HepG2 (cell line): ENCODE data around the gene CD300A. TPM values are rescaled to one million over a fixed set of nuclear protein-coding genes. Genes with fewer than 3 reads are reported as not detected.

ENCODE experiments used
- ADNP ChIP-seq: sonication (generic); formaldehyde crosslinking; IDR thresholded peaks from 2 replicates; pipeline ENCODE4 v1.4.0; 2020; ENCODE audit warnings: missing genetic modification reagents
- CBX1 ChIP-seq: IDR thresholded peaks from one replicate; pipeline ENCODE4 v1.6.1; 2016; ENCODE audit warnings: antibody characterized with exemption, low read depth
- IKZF1 ChIP-seq: fragments of 450-650 bp; IDR thresholded peaks from 2 replicates; pipeline ENCODE4 v1.7.1; 2016
- KDM1A ChIP-seq: IDR thresholded peaks from 2 replicates; pipeline ENCODE4 v1.6.1; 2016; ENCODE audit warnings: missing compliant biosample characterization
- NFKB2 ChIP-seq: sonication (generic); formaldehyde crosslinking; IDR thresholded peaks from 2 replicates; pipeline ENCODE4 v1.4.0; 2020; ENCODE audit warnings: missing genetic modification reagents, borderline replicate concordance
- SETDB1 ChIP-seq: sonication (generic); formaldehyde crosslinking; IDR thresholded peaks from 2 replicates; pipeline ENCODE4 v1.5.1; 2020; ENCODE audit warnings: missing genetic modification reagents, mild to moderate bottlenecking, borderline replicate concordance
- SMARCC2 ChIP-seq: fragments of 450-650 bp; IDR thresholded peaks from 2 replicates; pipeline ENCODE4 v1.6.1; 2017; ENCODE audit warnings: antibody characterized with exemption, mild to moderate bottlenecking
- ZNF143 ChIP-seq: sonication (generic); formaldehyde crosslinking; IDR thresholded peaks from 2 replicates; pipeline ENCODE4 v1.4.0; 2020; ENCODE audit warnings: missing genetic modification reagents
- ZNF317 ChIP-seq: sonication (generic); formaldehyde crosslinking; IDR thresholded peaks from 2 replicates; pipeline ENCODE4 v1.5.0; 2020; ENCODE audit warnings: mild to moderate bottlenecking, missing genetic modification reagents
- ZNF33A ChIP-seq: sonication (generic); formaldehyde crosslinking; IDR thresholded peaks from 2 replicates; pipeline ENCODE4 v1.5.1; 2020; ENCODE audit warnings: missing genetic modification reagents, mild to moderate bottlenecking, moderate library complexity, borderline replicate concordance
- ZNF33B ChIP-seq: sonication (generic); formaldehyde crosslinking; IDR thresholded peaks from 2 replicates; pipeline ENCODE4 v1.5.1; 2020; ENCODE audit warnings: mild to moderate bottlenecking, missing genetic modification reagents
- ZNF713 ChIP-seq: sonication (generic); formaldehyde crosslinking; IDR thresholded peaks from 2 replicates; pipeline ENCODE4 v1.4.0; 2020; ENCODE audit warnings: mild to moderate bottlenecking, missing genetic modification reagents
- ZNF83 ChIP-seq: sonication (generic); formaldehyde crosslinking; IDR thresholded peaks from 2 replicates; pipeline ENCODE4 v1.4.0; 2020; ENCODE audit warnings: missing genetic modification reagents, mild to moderate bottlenecking, borderline replicate concordance
- ZNF879 ChIP-seq: sonication (generic); formaldehyde crosslinking; IDR thresholded peaks from 2 replicates; pipeline ENCODE4 v1.8.1; 2023; ENCODE audit warnings: missing genetic modification reagents
- polyA plus RNA-seq, 8 experiments: library from polyadenylated mRNA; depleted of rRNA in 3 of 8; stranded (reverse) in 7 of 8; unstranded in 1 of 8; fragments of >200 nt; fragmentation: Illumina TruSeq in 4 of 8; extraction: Trizol in 4 of 8; gene quantifications; 2 replicates each; pipeline versions ENCODE4 v1.2.1 to v1.2.3, GENCODE V29; 2011 to 2016; ENCODE audit warnings: low read depth in 4 of 8, missing spikeins in 1 of 8, mixed read lengths in 1 of 8; ENCODE audit not compliant: insufficient read depth in 1 of 8
- total RNA-seq, 5 experiments: library from RNA; depleted of rRNA; stranded (reverse); fragments of >200 nt; fragmentation: Illumina TruSeq; extraction: Trizol; gene quantifications; 2 replicates each; pipeline ENCODE4 v1.2.3, GENCODE V29; 2016; ENCODE audit warnings: low read depth in 1 of 5
- TF ChIP-seq, protein P1 (sequence below): sonication (generic); formaldehyde crosslinking; IDR thresholded peaks from 2 replicates; pipeline ENCODE4 v1.4.0; 2020; ENCODE audit warnings: missing genetic modification reagents, borderline replicate concordance
- TF ChIP-seq, protein P2 (sequence below): sonication (generic); formaldehyde crosslinking; IDR thresholded peaks from 2 replicates; pipeline ENCODE4 v1.5.0; 2020; ENCODE audit warnings: missing genetic modification reagents, mild to moderate bottlenecking, borderline replicate concordance
- TF ChIP-seq, protein P3 (sequence below): sonication (generic); formaldehyde crosslinking; IDR thresholded peaks from 2 replicates; pipeline ENCODE4 v1.5.1; 2020; ENCODE audit warnings: missing genetic modification reagents, mild to moderate bottlenecking, borderline replicate concordance
- TF ChIP-seq, protein P4 (sequence below): sonication (generic); formaldehyde crosslinking; IDR thresholded peaks from 2 replicates; pipeline ENCODE4 v1.4.0; 2020; ENCODE audit warnings: missing genetic modification reagents
- TF ChIP-seq, protein P5 (sequence below): sonication (generic); formaldehyde crosslinking; IDR thresholded peaks from 2 replicates; pipeline ENCODE4 v1.4.0; 2020; ENCODE audit warnings: mild to moderate bottlenecking, missing genetic modification reagents, borderline replicate concordance

Gene CD300A
- total and polyA plus RNA-seq, 2 of the 13 experiments (the other 11 are each of a cell fraction or from before 2014, with no cell fraction given) = not detected

DNA sequence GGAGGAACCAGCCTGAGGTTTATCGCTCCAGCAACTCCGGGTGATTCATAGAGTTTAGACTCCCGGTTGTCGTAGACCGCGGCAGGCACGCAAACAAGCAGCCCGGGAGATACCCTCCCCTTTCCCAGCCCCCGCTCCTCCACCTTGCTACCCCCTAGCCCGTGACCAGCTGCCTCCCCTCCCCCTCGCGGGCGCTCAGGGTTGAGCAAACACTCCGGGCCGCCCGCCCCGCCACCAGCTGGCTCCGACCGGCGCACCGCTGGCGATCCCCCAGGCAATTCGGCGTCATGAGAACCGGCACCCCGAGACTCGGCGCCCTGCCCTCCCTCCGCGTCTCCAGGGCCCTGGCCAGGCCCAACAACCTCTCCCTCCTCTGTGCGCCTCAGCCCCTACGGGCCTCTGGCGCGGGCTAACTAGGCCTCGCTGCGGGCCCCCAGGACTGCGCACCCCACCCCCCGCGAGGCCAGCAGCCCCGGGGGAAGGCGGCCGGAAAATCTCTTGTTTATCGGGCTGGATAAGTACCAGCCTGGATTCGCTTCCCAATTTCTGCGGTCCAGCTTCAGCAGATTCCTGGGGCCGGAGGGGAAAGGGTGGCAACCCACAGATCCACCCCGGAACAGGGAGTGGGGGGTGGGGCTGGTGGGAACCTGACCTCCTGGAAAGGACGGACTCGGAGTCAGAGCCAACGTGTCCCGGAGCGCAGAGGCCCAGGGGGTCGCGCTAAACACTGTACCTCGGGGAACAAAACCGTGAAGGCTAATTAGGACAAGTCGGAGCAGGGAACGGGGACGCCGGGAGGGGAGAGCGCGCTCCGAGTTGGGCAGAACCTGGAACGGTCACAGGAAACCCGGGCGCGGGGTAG, 35.5 kb upstream of the CD300A start (continued):
- TF ChIP-seq NFKB2 (CRISPR knock-in tag) (no peak; the same call in 1 of the 2 replicates), KDM1A (CRISPR knock-in tag) (no peak; the same call in 1 of the 2 replicates), ZNF143 (CRISPR knock-in tag) (no peak; the same call in 1 of the 2 replicates), ZNF33B (CRISPR knock-in tag) (peak; percentile 36), ZNF83 (CRISPR knock-in tag) (no peak), ZNF33A (peak; percentile 95; the same call in 1 of the 2 replicates), SETDB1 (CRISPR knock-in tag) (no peak), ADNP (no peak; the same call in 1 of the 2 replicates), CBX1 (peak; percentile 29), ZNF879 (CRISPR knock-in tag) (0 out of 2 replicates have a peak, but pooled peaks have one; percentile 26), SMARCC2 (no peak), IKZF1 (no peak), ZNF317 (peak; percentile 47; the same call in 1 of the 2 replicates), ZNF713 (0 out of 2 replicates have a peak, but pooled peaks have one; percentile 31)
- TF ChIP-seq, protein P1, sequence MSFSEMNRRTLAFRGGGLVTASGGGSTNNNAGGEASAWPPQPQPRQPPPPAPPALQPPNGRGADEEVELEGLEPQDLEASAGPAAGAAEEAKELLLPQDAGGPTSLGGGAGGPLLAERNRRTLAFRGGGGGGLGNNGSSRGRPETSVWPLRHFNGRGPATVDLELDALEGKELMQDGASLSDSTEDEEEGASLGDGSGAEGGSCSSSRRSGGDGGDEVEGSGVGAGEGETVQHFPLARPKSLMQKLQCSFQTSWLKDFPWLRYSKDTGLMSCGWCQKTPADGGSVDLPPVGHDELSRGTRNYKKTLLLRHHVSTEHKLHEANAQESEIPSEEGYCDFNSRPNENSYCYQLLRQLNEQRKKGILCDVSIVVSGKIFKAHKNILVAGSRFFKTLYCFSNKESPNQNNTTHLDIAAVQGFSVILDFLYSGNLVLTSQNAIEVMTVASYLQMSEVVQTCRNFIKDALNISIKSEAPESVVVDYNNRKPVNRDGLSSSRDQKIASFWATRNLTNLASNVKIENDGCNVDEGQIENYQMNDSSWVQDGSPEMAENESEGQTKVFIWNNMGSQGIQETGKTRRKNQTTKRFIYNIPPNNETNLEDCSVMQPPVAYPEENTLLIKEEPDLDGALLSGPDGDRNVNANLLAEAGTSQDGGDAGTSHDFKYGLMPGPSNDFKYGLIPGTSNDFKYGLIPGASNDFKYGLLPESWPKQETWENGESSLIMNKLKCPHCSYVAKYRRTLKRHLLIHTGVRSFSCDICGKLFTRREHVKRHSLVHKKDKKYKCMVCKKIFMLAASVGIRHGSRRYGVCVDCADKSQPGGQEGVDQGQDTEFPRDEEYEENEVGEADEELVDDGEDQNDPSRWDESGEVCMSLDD = peak; percentile 94
- TF ChIP-seq, protein P2, sequence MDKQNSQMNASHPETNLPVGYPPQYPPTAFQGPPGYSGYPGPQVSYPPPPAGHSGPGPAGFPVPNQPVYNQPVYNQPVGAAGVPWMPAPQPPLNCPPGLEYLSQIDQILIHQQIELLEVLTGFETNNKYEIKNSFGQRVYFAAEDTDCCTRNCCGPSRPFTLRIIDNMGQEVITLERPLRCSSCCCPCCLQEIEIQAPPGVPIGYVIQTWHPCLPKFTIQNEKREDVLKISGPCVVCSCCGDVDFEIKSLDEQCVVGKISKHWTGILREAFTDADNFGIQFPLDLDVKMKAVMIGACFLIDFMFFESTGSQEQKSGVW (CRISPR knock-in tag) = 0 out of 2 replicates have a peak, but pooled peaks have one; percentile 80
- TF ChIP-seq, protein P3, sequence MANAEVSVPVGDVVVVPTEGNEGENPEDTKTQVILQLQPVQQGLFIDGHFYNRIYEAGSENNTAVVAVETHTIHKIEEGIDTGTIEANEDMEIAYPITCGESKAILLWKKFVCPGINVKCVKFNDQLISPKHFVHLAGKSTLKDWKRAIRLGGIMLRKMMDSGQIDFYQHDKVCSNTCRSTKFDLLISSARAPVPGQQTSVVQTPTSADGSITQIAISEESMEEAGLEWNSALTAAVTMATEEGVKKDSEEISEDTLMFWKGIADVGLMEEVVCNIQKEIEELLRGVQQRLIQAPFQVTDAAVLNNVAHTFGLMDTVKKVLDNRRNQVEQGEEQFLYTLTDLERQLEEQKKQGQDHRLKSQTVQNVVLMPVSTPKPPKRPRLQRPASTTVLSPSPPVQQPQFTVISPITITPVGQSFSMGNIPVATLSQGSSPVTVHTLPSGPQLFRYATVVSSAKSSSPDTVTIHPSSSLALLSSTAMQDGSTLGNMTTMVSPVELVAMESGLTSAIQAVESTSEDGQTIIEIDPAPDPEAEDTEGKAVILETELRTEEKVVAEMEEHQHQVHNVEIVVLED = peak; percentile 68
- TF ChIP-seq, protein P4, sequence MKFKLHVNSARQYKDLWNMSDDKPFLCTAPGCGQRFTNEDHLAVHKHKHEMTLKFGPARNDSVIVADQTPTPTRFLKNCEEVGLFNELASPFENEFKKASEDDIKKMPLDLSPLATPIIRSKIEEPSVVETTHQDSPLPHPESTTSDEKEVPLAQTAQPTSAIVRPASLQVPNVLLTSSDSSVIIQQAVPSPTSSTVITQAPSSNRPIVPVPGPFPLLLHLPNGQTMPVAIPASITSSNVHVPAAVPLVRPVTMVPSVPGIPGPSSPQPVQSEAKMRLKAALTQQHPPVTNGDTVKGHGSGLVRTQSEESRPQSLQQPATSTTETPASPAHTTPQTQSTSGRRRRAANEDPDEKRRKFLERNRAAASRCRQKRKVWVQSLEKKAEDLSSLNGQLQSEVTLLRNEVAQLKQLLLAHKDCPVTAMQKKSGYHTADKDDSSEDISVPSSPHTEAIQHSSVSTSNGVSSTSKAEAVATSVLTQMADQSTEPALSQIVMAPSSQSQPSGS (CRISPR knock-in tag) = peak; percentile 45; the same call in 1 of the 2 replicates
- TF ChIP-seq, protein P5, sequence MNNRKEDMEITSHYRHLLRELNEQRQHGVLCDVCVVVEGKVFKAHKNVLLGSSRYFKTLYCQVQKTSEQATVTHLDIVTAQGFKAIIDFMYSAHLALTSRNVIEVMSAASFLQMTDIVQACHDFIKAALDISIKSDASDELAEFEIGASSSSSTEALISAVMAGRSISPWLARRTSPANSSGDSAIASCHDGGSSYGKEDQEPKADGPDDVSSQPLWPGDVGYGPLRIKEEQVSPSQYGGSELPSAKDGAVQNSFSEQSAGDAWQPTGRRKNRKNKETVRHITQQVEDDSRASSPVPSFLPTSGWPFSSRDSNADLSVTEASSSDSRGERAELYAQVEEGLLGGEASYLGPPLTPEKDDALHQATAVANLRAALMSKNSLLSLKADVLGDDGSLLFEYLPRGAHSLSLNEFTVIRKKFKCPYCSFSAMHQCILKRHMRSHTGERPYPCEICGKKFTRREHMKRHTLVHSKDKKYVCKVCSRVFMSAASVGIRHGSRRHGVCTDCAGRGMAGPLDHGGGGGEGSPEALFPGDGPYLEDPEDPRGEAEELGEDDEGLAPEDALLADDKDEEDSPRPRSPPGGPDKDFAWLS = no peak; the same call in 1 of the 2 replicates
